Measurements from ENCODE around the gene NHLRC4.

Gene NHLRC4

GRCh38 chr16:530111-530817, 36.5 kb upstream of the NHLRC4 start:
- no peak for DNase-seq (ENCODE audit: low spot score)

DNA sequence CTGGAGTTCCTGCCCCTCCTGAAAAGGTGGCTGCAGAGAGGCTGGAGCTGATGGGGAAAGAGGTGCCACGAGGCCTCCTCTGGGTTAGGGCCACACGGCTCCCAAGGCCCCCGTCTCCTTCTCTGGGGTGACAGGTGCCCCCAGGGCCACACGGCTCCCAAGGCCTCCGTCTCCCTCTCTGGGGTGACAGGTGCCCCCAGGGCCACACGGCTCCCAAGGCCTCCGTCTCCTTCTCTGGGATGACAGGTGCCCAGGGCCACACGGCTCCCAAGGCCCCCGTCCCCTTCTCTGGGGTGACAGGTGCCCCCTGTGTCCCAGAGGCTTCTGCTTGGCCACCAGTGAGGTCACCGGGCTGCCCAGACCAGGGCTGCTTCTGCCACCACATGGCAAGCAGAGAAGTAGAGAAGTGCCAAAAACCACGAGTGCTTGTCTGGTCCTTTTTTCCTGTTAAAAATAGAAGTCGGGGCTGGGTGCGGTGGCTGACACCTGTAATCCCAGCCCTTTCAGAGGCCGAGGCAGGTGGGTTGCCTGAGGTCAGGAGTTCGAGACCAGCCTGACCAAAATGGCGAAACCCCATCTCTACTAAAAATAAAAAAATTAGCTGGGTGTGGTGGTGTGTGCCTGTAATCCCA, 35.2 kb upstream of the NHLRC4 start:
- no peak for DNase-seq (ENCODE audit: low spot score)

- DNase-seq (ENCODE audit: low spot score): no peak
Observed at GRCh38 chr16:533391-534123, 33.2 kb upstream of the NHLRC4 start.

DNA sequence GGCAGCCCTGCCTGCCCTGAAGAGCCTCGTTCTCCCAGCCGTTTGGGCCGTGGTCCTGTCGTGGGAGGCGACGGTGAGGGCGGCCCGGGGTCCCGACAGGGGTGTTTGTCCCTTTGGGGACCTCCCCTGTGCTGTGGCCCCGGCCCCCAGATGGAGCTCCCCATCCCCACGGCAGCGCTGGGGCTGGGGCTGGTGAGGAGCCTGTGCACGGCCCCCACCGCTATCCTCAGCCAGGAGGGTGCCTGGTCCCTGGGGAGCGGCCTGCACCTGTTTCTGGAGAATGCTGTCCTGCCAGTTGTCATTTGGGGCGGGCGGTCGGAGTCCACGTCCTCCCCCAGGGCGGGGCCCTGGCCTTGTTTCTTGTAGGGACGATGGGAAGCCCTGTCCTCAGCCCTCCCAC, 32.7 kb upstream of the NHLRC4 start:
- DNase-seq (ENCODE audit: low spot score): no peak

GRCh38 chr16:534856-535445, 31.9 kb upstream of the NHLRC4 start:
- no peak for DNase-seq (ENCODE audit: low spot score)

GRCh38 chr16:535446-536405, 31.1 kb upstream of the NHLRC4 start:
- DNase-seq (ENCODE audit: low spot score): no peak

DNA sequence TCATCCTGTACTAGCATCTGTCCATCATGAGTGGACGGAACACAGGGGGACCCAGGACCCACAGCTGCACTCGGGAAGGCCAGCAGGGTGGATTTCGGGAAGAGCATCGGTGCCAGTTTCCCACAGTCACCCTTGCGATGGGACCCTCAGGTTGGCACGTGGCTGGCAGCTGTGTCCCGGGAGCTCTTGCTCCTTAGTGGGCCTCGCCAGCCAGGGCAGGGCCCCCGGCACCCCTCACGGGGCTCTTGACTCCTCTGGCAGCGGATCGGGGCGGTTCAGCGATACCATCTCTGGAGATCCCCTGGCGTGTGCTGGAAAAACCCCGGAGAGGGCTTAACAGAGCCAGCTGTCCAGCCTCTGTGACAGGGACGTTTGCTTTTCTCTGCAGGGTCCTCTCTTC, 30.1 kb upstream of the NHLRC4 start:
- no peak for DNase-seq (ENCODE audit: low spot score)

DNA sequence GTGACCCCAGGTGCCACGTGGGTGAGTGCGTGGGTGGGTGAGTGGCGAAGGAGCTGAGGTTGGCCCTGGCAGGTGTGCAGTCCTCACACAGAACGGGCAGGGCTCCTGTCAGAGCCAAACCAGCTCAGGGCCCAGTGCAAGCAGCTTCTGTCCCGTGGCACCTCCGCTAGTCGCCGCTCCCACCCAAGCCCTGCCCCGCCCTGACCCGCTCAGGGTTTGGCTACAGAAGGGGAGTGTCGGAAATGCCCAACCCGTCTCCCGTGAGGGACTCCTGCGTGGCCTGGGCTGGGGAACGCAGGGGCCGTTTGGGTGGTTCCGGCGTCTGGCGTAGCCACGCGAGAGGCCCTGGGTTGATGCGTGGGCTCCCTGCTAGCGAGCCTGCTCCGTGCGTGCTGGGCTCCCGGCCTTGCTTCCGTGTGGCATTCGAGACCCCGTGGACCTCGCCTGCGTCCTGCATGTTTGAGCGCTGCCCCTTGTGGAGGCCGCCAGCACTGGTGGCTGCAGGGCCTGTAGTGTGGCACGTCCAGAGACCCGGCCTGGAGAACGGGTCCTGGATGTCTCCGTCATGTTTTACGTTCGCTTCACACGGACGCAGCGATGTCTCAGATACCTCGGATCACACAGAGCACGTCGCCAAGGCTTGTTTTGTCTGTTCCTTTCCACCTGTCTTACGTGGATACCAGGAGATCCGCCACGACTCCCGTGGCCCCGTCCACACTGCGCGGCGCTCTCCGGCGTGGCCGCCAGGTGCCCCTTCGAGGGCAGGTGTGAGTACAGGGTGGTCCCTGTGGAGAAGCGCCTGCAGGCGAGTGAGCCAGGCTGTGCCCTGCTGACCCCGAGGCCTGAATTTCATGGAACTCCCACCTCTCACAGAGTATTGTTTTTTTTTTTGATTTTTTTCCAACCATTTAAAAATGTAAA, 29.1 kb upstream of the NHLRC4 start:
- no peak for DNase-seq (ENCODE audit: low spot score)

- no peak for DNase-seq (ENCODE audit: low spot score)
Observed at GRCh38 chr16:539901-540530, 26.8 kb upstream of the NHLRC4 start.

- DNase-seq (ENCODE audit: low spot score): no peak
Observed at GRCh38 chr16:540645-541340, 26.0 kb upstream of the NHLRC4 start.

DNA sequence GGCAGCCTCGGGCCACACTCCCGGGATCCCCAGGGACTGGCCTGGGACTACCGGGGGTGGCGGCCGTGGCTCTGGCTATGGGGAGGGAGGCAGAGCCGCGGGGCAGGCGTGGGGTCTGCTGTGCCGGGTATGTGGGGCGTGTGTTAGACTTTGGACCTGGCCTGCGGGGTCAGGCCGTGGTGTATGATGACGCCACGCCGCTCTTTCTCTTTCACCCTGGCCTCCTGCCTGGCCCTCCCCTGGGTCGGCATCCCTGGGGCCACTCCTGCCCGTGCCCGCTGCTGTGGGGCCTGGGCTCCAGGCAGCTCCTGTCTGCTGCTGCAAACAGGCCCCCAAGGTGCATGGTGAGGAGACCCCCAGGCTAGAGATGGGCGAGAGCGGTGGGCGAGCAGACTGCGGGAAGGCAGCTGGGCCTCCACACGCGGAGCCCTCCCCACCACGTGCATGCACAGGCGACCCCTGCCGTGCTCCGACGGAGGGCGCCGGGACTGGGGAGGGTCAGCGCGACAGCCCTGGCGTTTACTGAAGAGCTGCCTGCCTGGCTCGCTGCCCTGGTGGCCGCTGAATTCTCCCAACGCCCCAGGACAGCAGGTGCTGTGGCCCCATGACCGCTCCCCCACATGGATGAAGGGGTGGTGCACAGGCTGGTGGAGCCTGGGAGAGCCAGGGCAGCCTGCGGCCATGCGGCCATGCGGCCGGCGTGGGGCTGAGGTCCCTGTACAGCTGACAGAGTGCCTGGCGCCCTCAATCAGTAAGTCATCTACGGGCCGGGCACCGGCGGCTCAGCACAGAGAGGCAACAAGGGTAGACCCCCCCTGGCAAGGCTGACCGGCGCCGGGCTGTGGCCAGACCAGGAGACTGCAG, 23.3 kb upstream of the NHLRC4 start:
- no peak for DNase-seq (ENCODE audit: low spot score)

GRCh38 chr16:544517-544916, 22.3 kb upstream of the NHLRC4 start:
- DNase-seq (ENCODE audit: low spot score): no peak

DNA sequence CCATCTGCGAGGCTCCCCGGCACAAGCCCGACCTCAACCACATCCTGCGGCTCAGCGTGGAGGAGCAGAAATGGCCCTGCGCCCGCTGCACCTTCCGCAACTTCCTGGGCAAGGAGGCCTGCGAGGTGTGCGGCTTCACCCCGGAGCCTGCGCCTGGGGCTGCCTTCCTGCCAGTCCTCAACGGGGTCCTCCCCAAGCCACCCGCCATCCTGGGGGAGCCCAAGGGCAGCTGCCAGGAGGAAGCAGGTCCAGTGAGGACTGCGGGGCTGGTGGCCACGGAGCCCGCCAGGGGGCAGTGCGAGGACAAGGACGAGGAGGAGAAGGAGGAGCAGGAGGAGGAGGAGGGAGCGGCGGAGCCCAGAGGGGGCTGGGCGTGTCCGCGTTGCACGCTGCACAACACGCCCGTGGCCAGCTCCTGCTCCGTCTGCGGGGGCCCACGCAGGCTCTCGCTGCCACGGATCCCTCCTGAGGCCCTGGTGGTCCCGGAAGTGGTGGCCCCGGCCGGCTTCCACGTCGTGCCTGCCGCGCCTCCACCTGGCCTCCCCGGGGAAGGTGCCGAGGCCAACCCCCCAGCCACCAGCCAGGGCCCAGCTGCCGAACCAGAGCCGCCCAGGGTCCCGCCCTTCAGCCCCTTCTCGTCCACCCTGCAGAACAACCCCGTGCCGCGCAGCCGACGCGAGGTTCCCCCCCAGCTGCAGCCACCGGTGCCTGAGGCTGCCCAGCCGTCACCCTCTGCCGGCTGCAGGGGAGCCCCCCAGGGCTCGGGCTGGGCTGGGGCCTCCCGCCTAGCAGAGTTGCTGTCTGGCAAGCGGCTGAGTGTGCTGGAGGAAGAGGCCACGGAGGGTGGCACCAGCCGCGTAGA, 19.7 kb upstream of the NHLRC4 start:
- DNase-seq (ENCODE audit: low spot score): peak; percentile 81

DNA sequence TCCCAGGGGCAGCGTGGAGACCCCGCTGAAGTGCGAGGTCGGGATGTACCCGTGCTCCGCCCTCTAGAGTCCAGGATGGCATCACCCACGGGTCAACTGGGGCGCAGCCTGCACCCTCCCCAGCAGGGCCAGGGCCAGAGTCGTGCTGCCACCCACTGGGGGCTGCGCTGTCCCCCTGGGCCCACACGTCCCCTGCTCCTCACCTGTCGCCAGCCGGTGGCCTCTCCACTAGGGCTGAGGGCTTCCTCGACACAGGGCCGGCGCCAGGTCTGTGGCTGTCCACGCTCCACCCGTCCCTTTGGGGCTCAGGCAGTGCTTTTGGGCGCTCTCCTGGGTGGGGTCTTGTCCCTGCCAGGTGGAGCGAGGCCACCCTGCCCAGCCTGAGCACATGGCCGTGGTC, 18.2 kb upstream of the NHLRC4 start:
- no peak for DNase-seq (ENCODE audit: low spot score)

DNA sequence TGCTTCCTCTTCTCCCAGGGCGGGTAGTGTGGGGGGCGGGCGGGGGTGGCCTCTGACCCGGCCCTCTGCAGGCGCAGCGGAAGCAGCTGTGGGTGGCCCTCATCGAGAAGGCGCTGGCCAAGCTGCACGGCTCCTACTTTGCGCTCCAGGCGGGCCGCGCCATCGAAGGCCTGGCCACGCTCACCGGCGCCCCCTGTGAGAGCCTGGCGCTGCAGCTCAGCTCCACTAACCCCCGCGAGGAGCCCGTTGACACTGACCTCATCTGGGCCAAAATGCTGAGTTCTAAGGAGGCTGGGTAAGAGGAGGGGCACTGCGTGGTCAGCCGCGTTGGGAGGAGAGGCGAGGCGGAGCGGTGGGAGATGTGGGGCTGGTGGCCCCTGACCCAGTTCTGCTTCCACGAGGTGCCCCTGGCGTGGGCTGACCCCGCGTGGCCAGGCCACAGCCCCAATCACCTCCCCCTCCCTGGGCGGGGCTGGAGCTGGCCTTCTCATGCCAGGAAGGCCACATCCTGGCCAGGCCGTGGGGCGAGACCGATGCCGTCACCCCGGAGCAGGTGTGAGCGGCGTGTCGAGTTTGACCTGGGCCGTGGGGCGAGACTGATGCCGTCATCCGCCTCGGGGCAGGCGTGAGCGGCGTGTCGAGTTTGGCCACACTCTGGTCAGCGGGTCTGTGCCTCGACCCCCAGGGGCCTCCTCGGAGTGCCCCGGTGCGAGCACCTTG, 17.1 kb upstream of the NHLRC4 start:
- DNase-seq (ENCODE audit: low spot score): no peak

DNA sequence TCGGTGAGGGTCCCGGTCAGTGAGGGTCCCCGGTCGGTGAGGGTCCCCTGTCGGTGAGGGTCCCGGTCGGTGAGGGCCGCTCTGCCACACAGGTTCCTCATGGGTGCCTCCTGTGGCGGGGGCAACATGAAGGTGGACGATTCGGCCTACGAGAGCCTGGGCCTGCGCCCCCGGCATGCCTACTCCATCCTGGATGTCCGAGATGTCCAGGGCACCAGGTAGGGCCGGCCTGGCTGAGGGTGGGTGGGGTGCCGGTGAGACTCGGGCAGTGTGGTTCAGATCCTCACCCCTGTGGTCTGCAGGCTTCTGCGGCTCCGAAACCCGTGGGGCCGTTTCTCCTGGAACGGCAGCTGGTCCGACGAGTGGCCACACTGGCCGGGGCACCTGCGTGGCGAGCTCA, 15.6 kb upstream of the NHLRC4 start:
- no peak for DNase-seq (ENCODE audit: low spot score)
